Thymus (tissue), 14 donors: ENCODE data around the gene MKRN2OS. TPM values are rescaled to one million over a fixed set of nuclear protein-coding genes. Genes with fewer than 3 reads are reported as not detected.

Source experiments
- DNase-seq, 9 donors: peaks; one replicate each; pipeline ENCODE4 v3.0.0-alpha.2; 2013; ENCODE audit warnings: low spot score in 9 of 9, low read depth in 6 of 9, missing footprints in 1 of 9
- H3K27ac ChIP-seq, 2 donors: one replicate each; pipeline ENCODE4 v1.5.1; 2013; ENCODE audit warnings: control low read depth in 1 of 2, low read depth in 1 of 2, low read length in 1 of 2, mild to moderate bottlenecking in 1 of 2, moderate library complexity in 1 of 2
- H3K27me3 ChIP-seq, 2 donors: one replicate each; pipeline ENCODE4 v1.5.1; 2013; ENCODE audit warnings: low read length in 1 of 2; ENCODE audit not compliant: control insufficient read depth in 2 of 2, insufficient read depth in 1 of 2
- H3K36me3 ChIP-seq, 2 donors: one replicate each; pipeline ENCODE4 v1.5.1; 2013; ENCODE audit warnings: low read length in 1 of 2, mild to moderate bottlenecking in 1 of 2, moderate library complexity in 1 of 2; ENCODE audit not compliant: control insufficient read depth in 2 of 2, insufficient read depth in 2 of 2
- H3K4me1 ChIP-seq, 2 donors: one replicate each; pipeline ENCODE4 v1.5.1; 2013; ENCODE audit warnings: low read length in 2 of 2; ENCODE audit not compliant: control insufficient read depth in 2 of 2, insufficient read depth in 2 of 2
- H3K4me3 ChIP-seq, 2 donors: one replicate each; pipeline ENCODE4 v1.5.1; 2013; ENCODE audit warnings: low read length in 2 of 2, control low read depth in 1 of 2, mild to moderate bottlenecking in 1 of 2
- H3K9me3 ChIP-seq, 2 donors: one replicate each; pipeline ENCODE4 v1.5.1; 2013; ENCODE audit warnings: low read length in 1 of 2, mild to moderate bottlenecking in 1 of 2; ENCODE audit not compliant: control insufficient read depth in 2 of 2, insufficient read depth in 1 of 2
- WGBS: extraction: QIAGEN DNeasy Blood & Tissue Kit; methylation state at CpG from one replicate; pipeline ENCODE4 v1.1.7; 2013; 5-methylcytosine and 5-hydroxymethylcytosine counted together
- long read RNA-seq, 10 donors: transcript quantifications; one replicate each; lab custom pipeline, GENCODE V29; 2026
- polyA plus RNA-seq: library from polyadenylated mRNA; stranded (reverse); fragments of 200-250 nt; gene quantifications from one replicate; pipeline ENCODE4 v1.2.3, GENCODE V29; 2013
- total RNA-seq: library from RNA; stranded (reverse); fragments of 120-200 nt; gene quantifications from one replicate; pipeline ENCODE4 v1.2.4, GENCODE V29; 2013
- donor health status: healthy.

Gene MKRN2OS
- total RNA-seq (0.09 TPM), polyA plus RNA-seq (0.78 TPM)
- long read RNA-seq, donor 1, result 0 reads
- long read RNA-seq, donor 2, partial matches to known transcripts, result 50 of 50 reads
- long read RNA-seq, donor 2, other reads (novel, unspliced or antisense), result 0 of 50 reads
- long read RNA-seq, donor 3, result 0 reads
- long read RNA-seq, donor 4, partial matches to known transcripts, result 0 of 8 reads
- long read RNA-seq, donor 4, other reads (novel, unspliced or antisense), result 8 of 8 reads
- long read RNA-seq, donor 5, partial matches to known transcripts, result 97 of 123 reads
- long read RNA-seq, donor 5, other reads (novel, unspliced or antisense), result 26 of 123 reads
- long read RNA-seq, donor 6, result 0 reads
- long read RNA-seq, donor 7, result 0 reads
- long read RNA-seq, donor 8, result 0 reads
- long read RNA-seq, donor 9, partial matches to known transcripts, result 6 of 6 reads
- long read RNA-seq, donor 9, other reads (novel, unspliced or antisense), result 0 of 6 reads
- long read RNA-seq, donor 10, result 0 reads

- no peaks in the 10 kb centered on the region for H3K27me3 ChIP-seq
- WGBS, result 96% methylated on average over 4 of the region's 4 CpGs
- no peaks in the 10 kb centered on the region for H3K4me1 ChIP-seq
- DNase-seq, result no peak
- peaks cover 0 to 2% of the 10 kb centered on the region in 2 donors for H3K36me3 ChIP-seq
- H3K4me3 ChIP-seq, result no peak within 1 kb of the TSS
- H3K9me3 ChIP-seq, result no peaks in the 10 kb centered on the region
- H3K27ac ChIP-seq, result no peak within 1 kb of the TSS
These were observed at the start of gene MKRN2OS for GRCh38 chr3:12545473-12545791. TSS of gene MKRN2OS (minus strand) at chr3:12545499. CDS start at chr3:12545464, 35 bp downstream.

- Histone ChIP-seq H3K4me3 (no peak overlapping the region), H3K36me3 (peaks cover 78 to 83% of the 10 kb centered on the region in 2 donors)
- 98% methylated on average over 3 of the region's 3 CpGs for WGBS
These were observed 48.2 kb upstream of the MKRN2OS start for GRCh38 chr3:12593473-12593872.

GRCh38 chr3:12591997-12592715, 46.9 kb upstream of the MKRN2OS start:
- Histone ChIP-seq H3K9me3 (no peaks in the 10 kb centered on the region), H3K4me3 (no peak overlapping the region), H3K36me3 (peaks cover 79 to 83% of the 10 kb centered on the region in 2 donors), H3K4me1 (no peaks in the 10 kb centered on the region), H3K27me3 (no peaks in the 10 kb centered on the region), H3K27ac (no peak overlapping the region)
- DNase-seq, result no peak
- 98% methylated on average over 4 of the region's 4 CpGs for WGBS

More at GRCh38 chr3:12593473-12593872, 48.2 kb upstream of the MKRN2OS start:
- H3K27ac ChIP-seq, result no peak overlapping the region
- H3K27me3 ChIP-seq, result no peaks in the 10 kb centered on the region
- no peak for DNase-seq
- no peaks in the 10 kb centered on the region for H3K9me3 ChIP-seq
- H3K4me1 ChIP-seq, result no peaks in the 10 kb centered on the region

- H3K36me3 ChIP-seq, result peaks cover 80 to 84% of the 10 kb centered on the region in 2 donors
- H3K27ac ChIP-seq, result no peak overlapping the region
- no peak for DNase-seq
- H3K9me3 ChIP-seq, result no peaks in the 10 kb centered on the region
- no peak overlapping the region for H3K4me3 ChIP-seq
- no peaks in the 10 kb centered on the region for H3K4me1 ChIP-seq
- H3K27me3 ChIP-seq, result no peaks in the 10 kb centered on the region
- 97% methylated on average over 6 of the region's 6 CpGs for WGBS
These were observed 46.2 kb upstream of the MKRN2OS start for GRCh38 chr3:12591456-12591855.

GRCh38 chr3:12590096-12590495, 44.8 kb upstream of the MKRN2OS start:
- Histone ChIP-seq H3K27me3 (no peaks in the 10 kb centered on the region), H3K27ac (no peak overlapping the region), H3K9me3 (no peaks in the 10 kb centered on the region), H3K36me3 (peaks cover 81 to 91% of the 10 kb centered on the region in 2 donors), H3K4me3 (no peak overlapping the region), H3K4me1 (no peaks in the 10 kb centered on the region)
- no peak for DNase-seq
- 88% methylated on average over 2 of the region's 4 CpGs for WGBS

- WGBS, result 92% methylated on average over 7 of the region's 7 CpGs
- peaks cover 87 to 91% of the 10 kb centered on the region in 2 donors for H3K36me3 ChIP-seq
- no peak for DNase-seq
- H3K27me3 ChIP-seq, result no peaks in the 10 kb centered on the region
- no peak overlapping the region for H3K4me3 ChIP-seq
- no peak overlapping the region for H3K27ac ChIP-seq
- H3K4me1 ChIP-seq, result no peaks in the 10 kb centered on the region
- H3K9me3 ChIP-seq, result no peaks in the 10 kb centered on the region
These were observed 43.0 kb upstream of the MKRN2OS start for GRCh38 chr3:12588039-12589009.

GRCh38 chr3:12586403-12586802, 41.1 kb upstream of the MKRN2OS start:
- no peak overlapping the region for H3K4me3 ChIP-seq
- peaks cover 91 to 92% of the 10 kb centered on the region in 2 donors for H3K36me3 ChIP-seq
- H3K4me1 ChIP-seq, result no peaks in the 10 kb centered on the region
- no peaks in the 10 kb centered on the region for H3K27me3 ChIP-seq
- H3K9me3 ChIP-seq, result no peaks in the 10 kb centered on the region
- H3K27ac ChIP-seq, result no peak overlapping the region
- no peak for DNase-seq
- WGBS, result 96% methylated on average over 3 of the region's 3 CpGs

- Histone ChIP-seq H3K36me3 (peaks cover 91 to 92% of the 10 kb centered on the region in 2 donors), H3K4me3 (no peak overlapping the region), H3K27me3 (no peaks in the 10 kb centered on the region), H3K27ac (no peak overlapping the region), H3K9me3 (no peaks in the 10 kb centered on the region), H3K4me1 (no peaks in the 10 kb centered on the region)
- DNase-seq, result no peak
- 93% methylated on average over 5 of the region's 5 CpGs for WGBS
These were observed 40.7 kb upstream of the MKRN2OS start for GRCh38 chr3:12585970-12586369.
